Left lung (tissue), 10 donors: ENCODE results near the gene TH. TPM values are rescaled to one million over a fixed set of nuclear protein-coding genes. Genes with fewer than 3 reads are reported as not detected.
A peak's percentile ranks its signal among the peaks of the same experiment; 100 is the strongest.

Experiments used
- ATAC-seq: fragments of 200-7000 bp; cut with Tn5 transposase; one replicate; pipeline ENCODE4 v1.9.1; 2020; ENCODE audit warnings: moderate library complexity
- DNase-seq, 4 donors: peaks; one replicate each; pipeline ENCODE4 v3.0.0-alpha.2; 2013 to 2020
- H3K27ac ChIP-seq, 2 donors: fragments of 200-600 bp; sonication (generic) in 1 of 2; one replicate each; pipeline versions ENCODE4 v1.5.0 to v1.8.0; 2020 to 2021
- H3K27me3 ChIP-seq, 2 donors: fragments of 200-600 bp; sonication (generic) in 1 of 2; one replicate each; pipeline versions ENCODE4 v1.5.0 to v1.8.0; 2020 to 2021
- H3K36me3 ChIP-seq, 2 donors: fragments of 200-600 bp; sonication (generic) in 1 of 2; one replicate each; pipeline versions ENCODE4 v1.5.0 to v1.8.0; 2020 to 2021
- H3K4me1 ChIP-seq, 2 donors: fragments of 200-600 bp; one replicate each; pipeline ENCODE4 v1.8.0; 2021
- H3K4me3 ChIP-seq, 2 donors: fragments of 200-600 bp; sonication (generic) in 1 of 2; one replicate each; pipeline versions ENCODE4 v1.5.0 to v1.8.0; 2020 to 2021; ENCODE audit warnings: mild to moderate bottlenecking in 1 of 2
- H3K9me3 ChIP-seq, 2 donors: fragments of 200-600 bp; sonication (generic) in 1 of 2; one replicate each; pipeline versions ENCODE4 v1.5.0 to v1.8.0; 2020 to 2021
- intact Hi-C, 2 donors: fragments of 100-400 bp; cut with DNase I; formaldehyde crosslinking; loops; one replicate each; pipeline versions ENCODE4 v1.11.2 to v1.14.2; 2022
- polyA plus RNA-seq, 6 donors: library from polyadenylated mRNA; unstranded; fragments of 120-200 nt; gene quantifications; one replicate each; pipeline ENCODE4 v1.2.1, GENCODE V29; 2013; ENCODE audit not compliant: insufficient read length in 6 of 6
- total RNA-seq, 2 donors: library from RNA; stranded (reverse); fragmentation: NEBNext Ultra II Directional; extraction: Animal tissue kit (Norgen Biotek cat#: 25700); gene quantifications; one replicate each; pipeline ENCODE4 v1.2.1, GENCODE V29; 2021
- TF ChIP-seq, protein P1 (sequence below), 2 donors: fragments of 200-600 bp; sonication (generic) in 1 of 2; IDR thresholded peaks; one replicate each; pipeline versions ENCODE4 v1.5.0 to v1.8.0; 2021; ENCODE audit warnings: antibody characterized with exemption in 2 of 2
- donor health status: DM: no; HTN: yes; CAD: no.
- donor health status: DM: no; HTN: no; CAD: no.

TH gene
- total and polyA plus RNA-seq, 8 donors, result 0.18 to 1.4 (median 0.55) TPM

DNA sequence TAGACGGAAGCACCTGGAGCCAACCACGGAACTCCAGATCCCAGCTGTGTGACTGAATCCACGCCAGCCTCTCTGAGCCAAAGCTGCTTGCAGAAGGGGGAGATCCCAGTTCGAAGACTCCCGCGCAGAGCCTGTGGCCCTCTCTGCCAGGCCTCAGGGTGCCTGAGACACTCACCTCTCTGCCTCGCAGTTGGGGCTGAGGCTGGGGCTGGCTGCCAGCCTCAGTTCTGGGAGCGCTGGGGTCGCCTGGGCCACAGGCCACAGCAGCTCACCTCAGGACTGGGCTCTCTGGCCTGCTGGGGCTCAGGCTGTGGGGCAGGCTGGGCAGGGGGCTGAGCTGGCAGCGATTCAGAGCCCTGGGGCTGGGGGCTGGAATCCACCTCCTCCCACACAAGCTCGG is 24.2 kb downstream of the TH start:
- no peak for DNase-seq
- Histone ChIP-seq H3K4me3 (no peak overlapping the region), H3K9me3 (no peaks in the 10 kb centered on the region), H3K27ac (no peak overlapping the region), H3K4me1 (peaks cover 5 to 18% of the 10 kb centered on the region in 2 donors), H3K27me3 (peaks cover 66 to 90% of the 10 kb centered on the region in 2 donors), H3K36me3 (no peaks in the 10 kb centered on the region)
- TF ChIP-seq, protein P1, sequence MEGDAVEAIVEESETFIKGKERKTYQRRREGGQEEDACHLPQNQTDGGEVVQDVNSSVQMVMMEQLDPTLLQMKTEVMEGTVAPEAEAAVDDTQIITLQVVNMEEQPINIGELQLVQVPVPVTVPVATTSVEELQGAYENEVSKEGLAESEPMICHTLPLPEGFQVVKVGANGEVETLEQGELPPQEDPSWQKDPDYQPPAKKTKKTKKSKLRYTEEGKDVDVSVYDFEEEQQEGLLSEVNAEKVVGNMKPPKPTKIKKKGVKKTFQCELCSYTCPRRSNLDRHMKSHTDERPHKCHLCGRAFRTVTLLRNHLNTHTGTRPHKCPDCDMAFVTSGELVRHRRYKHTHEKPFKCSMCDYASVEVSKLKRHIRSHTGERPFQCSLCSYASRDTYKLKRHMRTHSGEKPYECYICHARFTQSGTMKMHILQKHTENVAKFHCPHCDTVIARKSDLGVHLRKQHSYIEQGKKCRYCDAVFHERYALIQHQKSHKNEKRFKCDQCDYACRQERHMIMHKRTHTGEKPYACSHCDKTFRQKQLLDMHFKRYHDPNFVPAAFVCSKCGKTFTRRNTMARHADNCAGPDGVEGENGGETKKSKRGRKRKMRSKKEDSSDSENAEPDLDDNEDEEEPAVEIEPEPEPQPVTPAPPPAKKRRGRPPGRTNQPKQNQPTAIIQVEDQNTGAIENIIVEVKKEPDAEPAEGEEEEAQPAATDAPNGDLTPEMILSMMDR (IDR thresholded peaks at IDR 0.05), result no peak
- ATAC-seq, result no peak
- intact Hi-C loops, result no loop called here

DNA sequence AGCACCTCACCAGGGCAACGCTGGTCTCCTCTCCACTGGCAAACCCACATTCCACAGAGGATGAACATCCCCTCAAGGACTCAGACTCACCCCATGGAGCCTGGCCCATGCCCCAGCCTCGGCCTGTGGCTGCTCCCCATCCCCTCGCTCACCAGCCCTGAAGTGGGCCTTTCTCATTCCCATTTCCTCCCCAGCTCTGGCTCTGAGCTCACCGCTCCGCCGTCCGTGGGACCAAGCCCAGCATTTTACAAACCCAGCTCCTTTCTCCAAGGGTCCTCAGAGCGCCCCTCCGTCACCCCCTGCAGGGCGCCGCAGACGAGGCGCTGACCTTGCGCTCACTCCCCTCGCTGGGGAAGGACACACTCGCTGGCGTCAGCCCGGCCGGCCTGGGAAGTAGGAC is 25.6 kb downstream of the TH start:
- intact Hi-C loops, result no loop called here
- DNase-seq, result no peak
- H3K4me1 ChIP-seq, result peaks cover 0 to 10% of the 10 kb centered on the region in 2 donors
- H3K27me3 ChIP-seq, result peaks cover 77 to 100% of the 10 kb centered on the region in 2 donors
- TF ChIP-seq, protein P1 (IDR thresholded peaks at IDR 0.05), result no peak
- H3K27ac ChIP-seq, result no peak overlapping the region
- no peak overlapping the region for H3K4me3 ChIP-seq
- no peaks in the 10 kb centered on the region for H3K9me3 ChIP-seq
- ATAC-seq, result no peak
- H3K36me3 ChIP-seq, result no peaks in the 10 kb centered on the region

DNA sequence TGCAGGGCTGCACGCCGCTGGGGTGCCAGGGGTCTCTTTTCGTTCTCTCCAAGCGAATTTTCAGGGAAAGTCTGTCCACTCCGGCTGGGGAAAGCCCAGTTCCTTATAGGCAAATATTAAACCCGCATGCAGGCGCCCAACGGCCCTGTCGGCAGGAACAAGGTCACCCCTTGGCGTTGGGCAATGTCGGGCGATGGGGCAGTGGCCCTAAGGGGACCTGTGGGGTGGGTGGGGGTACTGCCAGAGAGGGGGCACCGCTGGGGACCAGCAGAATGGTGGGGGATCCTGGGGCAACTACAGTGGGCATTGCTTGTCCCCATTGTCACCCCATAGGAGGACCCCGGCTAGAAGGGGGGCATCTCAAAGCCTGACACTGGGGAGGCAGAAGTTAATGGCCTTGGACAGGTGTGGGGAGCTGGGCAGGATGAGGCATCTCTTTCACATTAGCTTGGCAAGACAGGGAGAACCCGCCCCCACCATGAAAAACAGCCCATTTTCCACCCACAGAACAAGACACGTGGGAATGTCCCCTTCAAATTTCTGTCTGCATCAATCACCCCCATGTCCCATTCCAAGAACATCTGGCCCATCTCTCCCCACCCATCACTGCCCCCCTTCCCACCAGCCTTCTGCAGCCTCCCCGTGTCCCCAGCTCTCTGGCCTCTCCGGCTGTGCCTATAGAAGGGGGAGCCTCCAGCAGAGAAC is 26.9 kb downstream of the TH start:
- ATAC-seq (no peak), DNase-seq (no peak)
- Histone ChIP-seq H3K36me3 (no peaks in the 10 kb centered on the region), H3K27ac (no peak overlapping the region), H3K27me3 (peaks cover 82 to 100% of the 10 kb centered on the region in 2 donors), H3K4me1 (peaks cover 0 to 15% of the 10 kb centered on the region in 2 donors), H3K9me3 (no peaks in the 10 kb centered on the region), H3K4me3 (no peak overlapping the region)
- TF ChIP-seq, protein P1 (IDR thresholded peaks at IDR 0.05), result no peak
- intact Hi-C loops, result no loop called here

GRCh38 chr11:2143799-2144543 is 27.6 kb downstream of the TH start:
- Histone ChIP-seq H3K4me1 (peaks cover 0 to 18% of the 10 kb centered on the region in 2 donors), H3K36me3 (no peaks in the 10 kb centered on the region), H3K9me3 (no peaks in the 10 kb centered on the region), H3K27ac (no peak overlapping the region), H3K27me3 (peaks cover 84 to 100% of the 10 kb centered on the region in 2 donors), H3K4me3 (no peak overlapping the region)
- ATAC-seq (no peak), DNase-seq (peak in 1 of 4 donors; percentile 65)
- intact Hi-C loops, result no loop called here
- TF ChIP-seq, protein P1 (IDR thresholded peaks at IDR 0.05), result no peak

DNA sequence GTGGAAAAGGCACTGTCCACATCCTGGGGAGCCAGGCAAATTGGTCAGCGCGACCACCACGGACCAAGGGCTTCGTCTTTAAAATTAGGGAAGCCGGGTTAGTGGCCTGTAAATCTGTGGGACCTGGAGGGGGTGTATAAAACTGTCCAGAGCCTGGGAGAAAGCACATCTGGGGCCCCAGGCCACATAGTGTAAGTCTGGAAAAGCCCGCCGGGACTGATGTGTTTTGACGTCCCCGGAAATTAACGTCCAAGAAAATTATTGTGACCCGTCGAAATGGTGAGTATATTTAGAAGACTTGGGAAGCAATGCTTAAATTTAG is 28.2 kb downstream of the TH start:
- Histone ChIP-seq H3K4me3 (no peak overlapping the region), H3K4me1 (peaks cover 0 to 22% of the 10 kb centered on the region in 2 donors), H3K36me3 (no peaks in the 10 kb centered on the region), H3K27ac (no peak overlapping the region), H3K9me3 (no peaks in the 10 kb centered on the region), H3K27me3 (peaks cover 84 to 100% of the 10 kb centered on the region in 2 donors)
- DNase-seq (no peak), ATAC-seq (no peak)
- TF ChIP-seq, protein P1 (IDR thresholded peaks at IDR 0.05), result no peak
- intact Hi-C loops, result no loop called here
